Umbilical cord (tissue), 1 donor: ENCODE measurements around the gene LOXL4. TPM values are rescaled to one million over a fixed set of nuclear protein-coding genes. Genes with fewer than 3 reads are reported as not detected.

ENCODE experiments used
- total RNA-seq: library from RNA; depleted of rRNA; stranded (reverse); fragments of >200 nt; gene quantifications from one replicate; pipeline ENCODE4 v1.2.3, GENCODE V29; 2014; ENCODE audit warnings: low replicate concordance; ENCODE audit not compliant: insufficient read depth

LOXL4 gene
- total RNA-seq, 1 donor from 2014 or later: 20.2 TPM

Other genes with a start within 250 kb of the LOXL4 start
- gene CRTAC1, start 237.6 kb downstream of the LOXL4 start, total RNA-seq: 2.2 TPM
- gene R3HCC1L, start 133.5 kb downstream of the LOXL4 start, total RNA-seq: 25.5 TPM
- gene PYROXD2, start 147.0 kb upstream of the LOXL4 start, total RNA-seq: 13.5 TPM
- gene HPS1, start 178.7 kb upstream of the LOXL4 start, total RNA-seq: 12.8 TPM